Dermis blood vessel endothelial cell (primary cell): Measurements from ENCODE around the gene CRYGS. TPM values are rescaled to one million over a fixed set of nuclear protein-coding genes. Genes with fewer than 3 reads are reported as not detected.
"Not testable (repeated sequence)": the region's sequence is repeated elsewhere in the genome, so short reads cannot be mapped to it uniquely, and the experiment has no call there.

Experiments
- DNase-seq: peaks from one replicate; pipeline ENCODE4 v3.0.0; 2010
- total RNA-seq: library from RNA; depleted of rRNA; stranded (reverse); fragments of >200 nt; gene quantifications from 2 replicates; pipeline ENCODE4 v1.2.3, GENCODE V29; 2014

CRYGS gene
- total RNA-seq, 1 donor from 2014 or later = 2.4 TPM

DNA sequence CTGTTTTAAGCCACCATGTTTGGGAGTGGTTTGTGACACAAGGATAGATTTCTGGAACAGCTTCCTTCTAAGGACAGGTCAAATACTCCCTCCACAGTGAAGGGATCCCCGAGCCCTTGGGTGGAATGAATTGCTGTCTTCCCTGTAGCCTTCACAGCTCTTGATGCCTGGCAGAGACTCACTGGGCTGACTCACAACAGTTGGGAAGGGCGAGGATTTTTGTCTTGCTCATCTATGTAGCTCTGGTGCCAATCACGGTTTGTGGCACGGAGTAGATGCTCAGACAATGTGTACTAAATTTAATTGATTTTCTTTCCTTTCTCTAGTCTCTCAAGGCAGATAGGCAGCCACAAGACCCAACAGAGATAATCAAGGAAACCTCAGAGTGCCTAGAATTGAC, 27.0 kb downstream of the CRYGS start:
- no peak for DNase-seq

DNA sequence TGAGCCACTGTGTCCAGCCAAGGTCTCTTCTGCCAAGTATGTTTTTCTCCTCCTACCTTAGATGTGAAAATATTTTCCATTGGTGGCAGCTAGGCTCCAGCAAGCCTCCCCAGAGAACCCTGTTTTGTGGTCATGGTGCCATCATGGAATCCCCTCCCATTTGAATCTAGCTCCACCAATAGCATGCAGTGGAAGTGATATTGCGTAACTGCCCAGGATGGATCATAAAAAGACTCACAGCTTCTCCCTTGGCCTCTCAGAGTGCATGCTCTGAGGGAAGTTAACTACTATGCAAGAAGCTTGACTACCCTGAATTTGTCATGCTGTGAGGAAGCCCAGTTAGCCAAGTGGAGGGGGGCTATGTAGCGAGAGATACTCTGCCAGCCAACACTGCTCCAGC, 27.5 kb downstream of the CRYGS start:
- no peak for DNase-seq

DNA sequence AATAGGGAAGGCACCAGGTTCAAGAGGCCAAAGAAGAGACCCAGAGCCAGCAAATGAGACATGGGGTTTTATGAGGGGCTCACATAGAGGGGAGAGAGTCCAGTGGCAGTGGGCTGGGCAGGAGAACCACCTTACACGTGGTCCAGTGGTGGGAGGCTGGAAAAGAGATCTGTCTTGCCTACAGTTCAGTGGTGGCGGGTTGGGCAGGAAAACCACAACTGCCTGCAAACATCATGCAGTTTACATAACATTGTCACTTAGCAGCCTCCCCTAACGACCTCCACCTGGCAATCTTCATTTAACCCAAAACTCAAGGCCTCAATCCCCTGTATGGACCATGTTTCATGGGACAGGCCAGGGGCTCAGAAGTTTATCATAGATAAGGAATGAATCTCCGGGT, 29.1 kb downstream of the CRYGS start:
- DNase-seq = no peak

DNA sequence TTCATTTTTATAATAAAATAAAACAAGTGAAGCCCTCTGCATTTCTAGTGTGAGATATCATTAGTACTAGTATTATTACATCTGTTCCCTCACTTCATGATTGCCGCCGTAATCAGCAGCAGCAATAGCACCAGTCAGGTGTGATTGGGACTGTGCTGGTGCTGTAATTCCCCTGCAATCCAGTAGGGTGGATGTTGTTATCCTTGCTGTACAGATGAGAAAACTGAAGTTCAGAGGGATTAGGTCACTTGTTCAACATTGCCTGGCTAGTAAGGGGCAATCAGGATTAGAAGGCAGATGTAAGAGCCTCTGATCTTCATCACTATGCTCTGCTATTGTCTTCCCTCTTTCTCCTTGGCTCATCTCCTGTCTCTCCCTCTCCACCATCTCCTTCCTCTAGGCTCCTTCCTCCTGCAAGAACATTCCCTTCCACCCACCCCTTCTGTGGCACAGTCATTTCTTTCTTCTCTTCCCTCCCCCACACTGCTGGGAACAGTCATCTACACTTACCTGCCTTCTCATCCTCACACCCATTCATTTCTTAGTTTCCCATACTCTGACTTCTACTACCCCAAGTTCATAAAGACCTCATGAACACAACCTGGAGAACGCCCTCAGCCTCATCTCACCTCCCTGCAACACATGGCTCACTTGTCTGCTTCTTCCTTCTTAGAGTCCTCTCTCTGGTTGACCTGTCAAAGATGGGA, 29.7 kb downstream of the CRYGS start:
- peak; percentile 8 for DNase-seq

DNA sequence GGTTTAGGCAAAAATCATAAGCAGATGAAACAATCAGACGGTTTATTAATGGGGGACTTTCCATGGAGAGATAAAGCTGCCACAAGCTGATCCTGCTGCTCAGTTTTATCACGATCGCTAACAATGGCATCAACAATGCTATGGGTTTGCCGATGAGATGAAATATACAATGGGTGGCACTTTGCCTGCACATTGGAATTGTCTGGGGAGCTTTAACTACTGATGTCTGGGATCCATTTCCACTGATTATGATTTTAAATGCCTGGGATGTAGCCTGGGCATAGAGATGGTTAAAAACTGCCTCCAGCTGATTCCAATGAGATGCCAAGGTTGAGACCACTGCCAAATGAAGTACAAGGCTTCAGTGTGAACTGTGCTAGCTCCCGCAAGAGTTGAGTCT, 30.8 kb downstream of the CRYGS start:
- no peak for DNase-seq

DNA sequence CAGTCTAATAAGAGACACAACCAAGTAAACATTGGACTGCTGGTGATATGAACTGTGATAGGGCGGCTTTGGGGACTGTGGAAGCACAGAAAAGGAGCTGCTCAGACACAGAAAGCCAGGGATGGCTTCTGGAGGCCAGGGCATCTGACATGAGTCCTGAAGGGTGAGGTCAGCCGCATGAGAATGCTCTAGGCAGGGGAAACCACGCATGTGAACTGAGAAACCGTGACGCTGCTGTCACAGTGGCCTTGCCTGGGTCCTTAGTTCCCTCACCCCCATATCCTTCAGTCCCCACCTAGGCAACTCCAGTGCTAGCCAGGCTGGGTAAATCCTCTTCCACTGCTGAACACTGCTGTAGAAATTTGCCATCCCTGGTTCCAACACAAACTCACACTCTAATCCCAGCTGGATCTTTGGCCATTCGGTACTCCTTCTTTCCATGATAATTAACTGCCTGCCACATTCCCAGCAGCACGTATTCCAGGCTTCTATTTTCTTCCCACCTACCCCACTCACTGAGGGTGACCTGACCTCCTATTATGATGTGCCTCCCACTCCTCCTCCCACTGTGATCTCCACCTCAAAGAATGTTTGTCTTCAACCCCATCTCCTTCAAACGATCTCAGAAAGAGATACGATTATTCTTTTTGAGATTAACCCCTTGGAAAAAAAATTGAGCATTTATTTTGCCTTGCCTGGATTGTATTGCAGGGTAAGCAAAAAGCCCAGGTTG, 31.4 kb downstream of the CRYGS start:
- DNase-seq = no peak

DNA sequence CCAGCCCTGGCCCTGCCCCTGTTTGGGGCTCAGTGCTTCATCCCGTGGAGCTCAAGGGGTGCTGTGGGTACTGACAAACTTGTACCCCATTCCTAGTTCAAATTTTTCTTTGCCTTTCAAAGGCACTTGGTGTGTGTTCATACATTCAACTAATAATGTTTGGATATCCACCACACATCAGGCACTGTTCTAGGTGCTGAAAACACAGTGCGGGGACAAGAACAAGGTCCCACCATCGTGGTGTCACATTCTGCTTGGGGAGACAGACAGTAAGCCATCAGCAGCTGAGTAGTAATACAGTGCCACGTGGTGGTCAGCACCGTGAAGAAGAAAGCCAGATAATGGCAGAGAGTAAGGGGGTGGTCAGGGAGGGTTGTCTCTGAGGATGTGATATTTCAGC, 32.5 kb downstream of the CRYGS start:
- no peak for DNase-seq

DNA sequence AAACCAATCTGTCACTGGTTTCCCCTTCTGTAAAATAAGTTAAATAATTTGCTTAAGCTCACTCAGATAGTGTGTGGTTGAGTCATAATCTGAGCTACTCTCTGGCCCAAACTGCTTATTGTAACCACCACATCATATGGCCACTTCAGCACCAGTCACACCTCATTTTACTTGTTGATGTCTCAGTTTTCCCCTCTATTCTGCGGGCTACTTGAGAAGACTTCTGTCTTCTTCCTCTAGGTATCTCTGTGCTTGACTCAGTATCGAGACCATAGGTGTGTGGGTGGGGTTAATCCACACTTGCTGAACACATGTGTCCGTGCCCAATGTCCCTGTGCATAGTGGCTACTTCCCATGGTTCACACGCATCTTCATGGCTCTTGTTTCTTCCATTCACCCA, 32.9 kb downstream of the CRYGS start:
- no peak for DNase-seq

DNA sequence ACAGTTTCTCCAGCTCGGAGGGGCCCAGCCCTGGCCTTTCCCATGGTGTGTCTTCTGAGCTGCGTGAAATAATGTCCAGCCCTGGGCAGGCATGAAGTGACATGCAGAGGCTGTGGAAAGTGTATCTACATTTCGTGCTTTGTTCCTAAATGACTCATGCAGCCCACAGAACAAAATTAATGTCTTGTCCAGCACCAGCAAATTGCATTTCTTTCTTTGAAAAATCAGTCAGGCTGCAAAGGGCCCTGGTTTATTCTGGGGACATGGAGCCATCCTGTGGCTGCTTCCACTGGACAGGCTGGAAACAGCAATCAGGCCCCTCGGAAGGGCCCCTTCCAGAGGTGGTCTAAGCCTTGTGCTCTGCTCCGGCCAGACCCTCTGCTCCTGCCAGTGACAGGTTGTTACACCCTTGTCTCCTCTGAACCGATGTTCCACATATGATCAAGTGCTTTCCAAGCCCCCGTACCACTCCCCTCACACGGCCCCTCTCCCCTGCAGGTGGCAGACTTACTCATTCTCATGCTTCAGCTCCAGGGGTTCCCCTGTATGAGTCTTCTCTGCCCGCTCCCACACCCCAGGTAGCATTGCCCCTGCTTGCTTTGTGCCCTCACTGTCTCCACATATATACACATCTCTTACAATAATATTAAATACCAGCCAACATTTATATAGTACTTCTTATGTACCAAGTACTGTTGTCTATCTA, 33.7 kb downstream of the CRYGS start:
- DNase-seq = no peak

DNA sequence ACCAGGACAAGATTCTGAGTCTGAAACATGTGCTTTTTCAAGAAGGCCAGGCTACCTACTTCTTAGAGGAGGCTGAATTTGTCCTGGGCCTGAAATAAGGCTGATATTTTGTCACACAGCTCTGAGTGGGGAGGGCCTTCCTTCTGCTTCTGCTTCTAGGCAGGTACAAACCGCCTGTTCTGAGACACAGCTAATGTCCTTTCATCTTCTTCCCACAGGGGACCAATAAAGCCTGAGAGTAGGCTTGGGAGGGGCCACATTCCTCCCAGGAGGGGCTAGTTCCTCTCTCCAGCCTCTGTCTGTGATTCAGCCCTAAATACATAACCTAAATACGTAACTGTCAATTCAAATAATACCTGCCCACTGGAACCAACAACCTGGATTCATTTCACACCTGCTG, 34.8 kb downstream of the CRYGS start:
- no peak for DNase-seq

DNA sequence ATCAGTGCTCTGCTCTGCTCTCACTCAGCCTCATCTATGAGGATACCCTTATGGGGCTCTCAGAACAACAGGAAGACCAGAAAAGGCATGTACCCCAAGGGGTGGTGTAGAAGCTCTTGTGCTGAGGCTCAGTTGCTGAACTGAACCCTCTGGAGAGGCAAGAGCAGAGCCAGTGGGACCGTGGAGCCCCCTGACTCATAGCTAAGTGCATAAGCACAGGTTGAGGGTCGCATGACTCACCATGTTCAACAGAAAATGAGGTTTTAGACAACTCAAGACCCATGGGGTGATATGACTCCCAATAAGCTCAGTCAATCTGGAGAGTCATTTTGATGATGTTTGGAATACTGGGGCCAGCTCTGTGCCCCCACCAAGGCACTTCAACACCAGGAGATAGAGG, 37.3 kb downstream of the CRYGS start:
- DNase-seq = no peak

DNA sequence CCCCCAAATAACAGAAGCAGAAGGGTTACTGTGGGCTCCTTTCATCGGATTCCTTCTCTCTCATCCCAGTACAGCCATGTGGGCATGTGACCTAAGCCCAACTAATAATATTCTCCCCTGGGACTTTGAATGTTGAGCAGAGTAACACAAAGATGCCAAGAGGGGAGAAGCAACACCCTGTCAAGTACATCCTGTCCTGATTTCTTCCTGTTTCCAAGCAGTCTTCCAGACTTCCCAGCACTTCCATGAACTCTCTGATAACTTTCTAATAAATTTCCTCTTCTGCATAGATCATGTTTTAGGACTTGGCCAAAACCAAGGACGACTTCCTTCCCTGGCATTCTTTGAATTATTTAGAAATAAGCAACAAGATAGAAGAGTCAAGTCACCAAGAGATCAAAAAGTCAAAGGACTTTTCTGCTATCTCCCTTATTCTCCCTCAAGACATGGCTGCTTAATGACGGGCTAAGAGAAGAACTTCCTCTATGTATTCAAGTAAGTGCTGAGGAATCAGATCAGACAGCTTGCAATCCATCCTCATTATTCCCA, 37.9 kb downstream of the CRYGS start:
- DNase-seq = no peak

DNA sequence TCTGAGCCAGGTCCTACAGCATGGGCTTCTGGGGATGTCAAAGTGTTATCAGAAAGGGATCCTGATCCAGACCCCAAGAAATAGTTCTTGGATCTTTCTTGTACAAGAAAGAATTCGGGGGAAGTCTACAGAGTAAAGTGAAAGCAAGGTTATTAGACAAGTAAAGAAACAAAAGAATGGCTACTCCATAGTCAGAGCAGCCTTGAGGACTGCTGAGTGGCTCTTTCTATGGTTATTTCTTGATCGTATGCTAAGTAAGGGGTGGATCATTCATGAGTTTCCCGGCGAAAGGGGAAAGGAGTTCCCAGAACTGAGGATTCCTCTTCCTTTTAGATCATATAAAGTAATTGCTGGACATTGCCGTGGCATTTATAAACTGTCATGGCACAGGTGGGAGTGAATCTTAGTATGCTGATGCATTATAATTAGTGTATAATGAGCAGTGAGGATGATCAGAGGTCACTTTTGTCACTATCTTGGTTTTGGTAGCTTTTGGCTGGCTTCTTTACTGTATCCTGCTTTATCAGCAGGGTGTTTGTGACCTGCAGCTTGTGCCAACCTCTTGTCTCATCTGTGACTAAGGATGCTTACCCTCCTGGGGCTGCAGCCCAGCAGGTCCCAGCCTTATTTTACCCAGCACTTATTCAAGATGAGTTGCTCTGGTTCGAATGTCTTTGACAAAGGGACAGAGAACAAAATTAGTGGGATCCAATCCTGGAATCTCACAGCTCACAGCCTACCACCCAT, 41.0 kb downstream of the CRYGS start:
- DNase-seq = no peak

DNA sequence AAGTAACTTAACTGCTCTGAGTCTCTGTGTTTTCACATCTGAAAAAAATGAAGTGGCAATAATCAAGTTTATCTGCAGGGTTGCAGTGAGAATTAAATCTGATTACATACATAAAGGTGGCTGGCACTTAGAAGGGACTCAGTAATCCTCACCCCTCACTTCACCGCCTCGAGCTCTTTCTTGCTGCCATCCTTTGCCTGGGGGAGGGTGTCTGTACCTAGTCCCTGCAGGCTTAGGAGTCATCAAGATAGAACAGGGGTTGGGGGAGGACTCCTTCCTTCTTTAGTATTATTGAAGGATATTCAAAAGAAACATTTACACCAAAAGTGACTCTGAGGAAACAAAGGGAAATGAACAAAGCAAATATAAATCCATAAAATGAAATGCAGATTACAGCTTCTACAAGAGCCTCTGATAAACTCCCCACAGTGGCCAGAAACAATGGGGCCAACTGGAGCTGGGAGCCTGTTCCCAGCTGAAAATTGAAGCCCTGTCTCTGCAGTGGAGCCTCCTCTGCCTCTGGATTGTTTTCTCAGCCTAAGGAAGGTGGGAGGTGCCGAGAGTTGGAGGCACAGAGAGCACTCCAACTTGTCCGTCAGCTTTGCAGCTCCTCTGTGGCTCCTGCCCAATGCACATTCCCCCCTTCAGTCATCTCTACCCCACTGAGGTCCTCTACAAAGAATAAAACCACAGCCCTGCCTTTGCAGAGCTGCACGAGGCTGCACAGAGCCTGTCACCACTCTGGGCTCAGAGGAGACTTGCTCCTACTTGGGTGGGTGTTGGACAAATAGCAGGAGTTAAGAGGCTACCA, 41.8 kb downstream of the CRYGS start:
- DNase-seq = no peak

DNA sequence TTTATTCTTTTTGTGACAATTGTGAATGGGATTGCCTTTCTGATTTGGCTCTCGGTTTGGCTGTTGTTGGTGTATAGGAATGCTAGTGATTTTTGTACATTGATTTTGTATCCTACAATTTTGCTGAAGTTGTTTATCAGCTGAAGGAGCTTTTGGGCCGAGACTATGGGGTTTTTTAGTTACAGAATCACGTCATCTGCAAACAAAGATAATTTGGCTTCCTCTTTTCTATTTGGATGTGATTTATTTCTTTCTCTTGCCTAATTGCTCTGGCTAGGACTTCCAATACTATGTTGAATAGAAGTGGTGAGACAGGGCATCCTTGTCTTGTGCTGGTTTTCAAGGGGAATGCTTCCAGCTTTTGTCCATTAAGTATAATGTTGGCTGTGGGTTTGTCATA, 44.2 kb downstream of the CRYGS start:
- DNase-seq = not testable (repeated sequence)

DNA sequence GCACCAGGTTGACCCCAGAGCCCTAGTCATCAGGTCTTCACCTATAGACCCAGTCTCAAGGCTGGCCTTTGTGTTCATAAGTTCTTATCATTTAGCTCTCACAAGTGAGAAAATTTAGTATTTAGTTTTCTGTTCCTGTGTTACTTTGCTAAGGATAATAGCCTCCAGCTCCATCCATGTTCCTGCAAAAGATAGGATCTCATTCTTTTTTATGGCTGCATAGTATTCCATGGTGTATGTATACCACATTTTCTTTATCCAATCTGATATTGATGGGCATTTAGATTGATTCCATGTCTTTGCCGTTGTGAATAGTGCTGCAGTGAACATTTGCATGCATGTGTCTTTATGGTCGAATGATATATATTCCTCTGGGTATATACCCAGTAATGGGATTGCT, 46.2 kb downstream of the CRYGS start:
- not testable (repeated sequence) for DNase-seq

DNA sequence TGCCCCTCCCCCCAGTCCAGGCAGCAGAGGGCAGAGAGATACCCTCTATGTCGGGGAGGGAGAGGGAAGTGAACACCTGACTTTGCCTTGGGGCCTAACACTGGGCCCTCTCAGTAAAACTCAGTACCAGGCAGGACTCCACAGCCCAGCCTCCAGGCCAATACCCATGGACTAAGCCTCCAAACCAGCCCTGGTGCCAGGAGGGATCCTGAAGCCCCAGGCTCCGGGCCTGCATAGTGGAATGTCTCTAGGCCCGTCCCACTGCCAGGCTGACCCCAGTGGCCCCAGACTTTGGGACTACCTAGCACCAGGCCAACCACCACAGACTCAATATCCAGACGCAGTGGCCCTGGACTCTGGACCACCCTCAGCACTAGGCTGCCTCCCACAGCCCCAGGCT, 46.6 kb downstream of the CRYGS start:
- DNase-seq = no peak

DNA sequence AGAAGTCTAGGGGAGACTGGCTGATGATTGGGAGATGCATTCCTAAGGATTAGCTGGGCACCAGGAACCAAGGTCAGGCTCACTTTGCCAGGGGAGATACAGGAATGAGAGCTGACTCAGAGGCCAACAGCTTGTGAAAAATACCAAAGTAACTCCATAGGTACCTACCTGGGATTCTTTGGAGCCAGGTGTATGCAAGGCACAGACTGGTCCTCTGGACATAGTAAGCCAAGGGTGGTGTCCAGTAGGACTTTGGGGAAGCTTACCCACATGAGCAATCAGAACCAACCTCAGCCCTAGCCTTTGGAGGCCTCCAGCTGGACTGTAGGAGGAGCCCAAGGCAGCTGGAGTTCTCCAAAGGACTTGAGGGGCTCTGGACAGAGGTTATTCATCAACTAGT, 47.5 kb downstream of the CRYGS start:
- DNase-seq = no peak

DNA sequence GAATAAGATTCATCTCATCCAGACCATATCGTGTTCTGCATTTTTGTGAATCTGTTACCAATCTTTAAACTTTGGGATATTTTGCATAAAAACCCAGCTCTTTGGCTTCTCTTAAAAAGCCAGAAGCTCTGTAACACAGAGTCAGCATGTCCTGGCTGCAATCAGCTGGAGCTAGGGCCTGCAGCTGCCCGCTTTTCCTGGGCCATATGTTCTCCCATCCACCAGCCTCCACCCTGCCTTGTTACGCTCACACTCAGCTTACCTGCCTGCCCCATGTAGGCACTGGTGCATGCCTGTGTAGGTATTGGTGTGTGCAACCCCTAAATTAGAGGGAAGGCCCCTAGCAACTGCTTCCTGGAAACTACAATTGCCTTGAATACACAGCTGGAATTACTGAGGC, 48.2 kb downstream of the CRYGS start:
- no peak for DNase-seq

DNA sequence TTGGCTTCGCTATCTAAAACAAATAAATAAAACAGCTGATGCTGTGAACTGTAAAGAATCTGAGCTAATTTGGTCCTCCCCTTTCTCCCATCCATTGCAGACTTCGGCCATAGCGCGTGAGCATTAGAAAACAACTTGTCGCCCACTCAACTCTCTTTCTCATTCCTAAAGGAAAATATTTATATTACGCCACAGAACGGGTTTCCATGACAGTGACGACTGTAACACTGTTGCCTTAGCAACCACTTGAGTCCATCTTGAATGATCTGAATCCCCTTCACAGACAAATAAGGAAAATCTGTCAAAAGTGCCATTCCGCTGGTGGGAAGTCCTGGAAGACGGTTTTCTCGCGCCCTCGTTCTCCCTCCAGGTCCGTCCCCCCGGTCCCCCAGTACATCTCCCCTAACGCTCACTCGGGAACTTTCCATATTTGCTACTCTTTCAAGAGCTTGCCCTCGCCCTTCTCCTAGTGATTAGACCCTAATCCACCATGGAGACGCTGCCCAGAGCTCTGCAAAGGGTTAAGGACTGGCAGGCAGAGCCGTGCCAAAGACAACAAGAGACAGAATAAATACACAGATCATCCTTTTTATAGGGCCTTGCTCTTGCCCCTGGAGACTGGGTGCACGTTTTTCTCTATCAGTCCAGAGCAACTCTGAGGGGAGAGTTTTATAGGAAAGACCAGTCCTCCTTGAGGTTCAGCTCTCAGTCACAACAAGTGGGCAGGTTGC, 50.5 kb downstream of the CRYGS start:
- no peak for DNase-seq

DNA sequence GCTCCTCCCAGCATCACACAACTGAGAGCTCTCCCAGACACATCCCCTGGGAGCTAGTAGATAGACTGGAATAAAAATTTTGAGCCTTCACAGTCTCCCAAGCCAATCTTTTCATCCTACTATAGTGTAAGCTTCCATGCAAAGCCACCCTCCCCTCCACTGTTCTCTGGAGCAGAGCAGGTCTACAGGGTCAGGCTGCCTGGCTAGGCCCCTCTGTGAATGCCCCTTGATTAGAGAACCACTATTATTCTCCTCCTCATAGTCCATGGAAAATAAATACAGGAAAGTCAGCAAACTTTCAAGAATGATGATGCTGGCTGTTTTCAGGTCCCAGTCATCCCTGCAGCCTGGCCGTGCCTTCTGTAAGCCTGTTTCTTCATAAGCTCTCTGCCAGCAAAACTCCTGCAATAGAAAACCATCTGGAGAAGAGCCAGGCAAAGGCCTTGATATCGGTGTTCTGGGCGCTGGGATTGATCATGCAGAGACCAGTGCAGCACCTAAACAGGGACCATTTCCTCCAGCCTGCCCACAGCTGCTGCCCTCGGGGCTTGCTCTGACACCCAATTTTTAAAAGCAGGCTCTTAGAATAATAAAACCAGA, 51.7 kb downstream of the CRYGS start:
- no peak for DNase-seq
